A549 treated with RU486 at 1 μM for 4 hours (cell line): Measurements from ENCODE around the gene NUP155. TPM values are rescaled to one million over a fixed set of nuclear protein-coding genes. Genes with fewer than 3 reads are reported as not detected.

ENCODE experiments used
- total RNA-seq: library from RNA; stranded (reverse); fragments of 200-300 nt; extraction: Qiagen RNA extraction; gene quantifications from 5 replicates; pipeline ENCODE4 v1.2.3, GENCODE V29; 2022; ENCODE audit warnings: low read depth

The NUP155 gene
- 13.5 to 20.9 TPM (median 17.3 TPM) in 5 replicates for total RNA-seq

DNA sequence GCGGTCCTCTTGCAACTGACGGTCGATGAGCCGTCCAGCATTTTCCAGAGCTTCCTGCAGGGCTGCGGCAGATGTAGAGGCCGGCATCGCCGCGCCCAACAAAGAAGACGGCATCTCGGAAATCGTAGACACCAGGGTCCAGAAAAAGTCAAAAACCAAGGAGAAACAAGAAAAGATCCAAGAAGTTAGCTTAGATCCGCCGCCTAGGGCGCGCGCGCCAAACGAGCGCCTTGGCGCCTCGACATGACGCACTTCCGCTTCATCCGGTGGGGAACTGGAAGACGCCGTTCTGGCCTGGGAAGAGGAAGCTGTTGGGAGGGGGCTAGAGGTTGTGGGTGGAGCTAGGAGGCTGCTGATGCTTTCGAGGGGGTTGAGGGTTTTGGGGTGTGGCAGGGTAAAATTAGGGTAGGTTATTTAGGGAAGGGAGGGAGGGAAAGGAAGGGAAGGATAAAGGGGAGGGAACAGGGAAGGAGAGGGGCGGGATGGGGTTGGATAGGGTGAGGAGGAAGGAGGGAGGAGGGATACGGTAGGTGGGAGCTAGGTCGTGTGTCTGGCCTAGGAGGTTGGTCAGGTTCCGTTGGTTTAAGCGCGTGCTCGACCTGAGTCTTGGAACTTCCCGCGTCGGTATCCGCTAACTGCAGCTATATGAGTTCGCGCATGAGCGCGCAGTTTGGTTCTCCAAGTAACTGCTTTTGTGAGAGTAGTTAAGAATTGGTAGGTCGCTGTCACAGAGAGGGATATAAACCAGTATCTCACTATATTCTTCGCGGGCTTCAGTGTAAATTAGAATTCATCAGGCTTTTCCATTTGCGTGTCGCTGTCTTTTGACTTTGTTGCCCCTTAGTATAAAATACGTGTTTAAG, at the start of gene NUP155:
Gene NUP155 (minus strand): TSS at position 243 of the 863 bp plus-strand sequence. CDS start 129 bp downstream, at position 114.

DNA sequence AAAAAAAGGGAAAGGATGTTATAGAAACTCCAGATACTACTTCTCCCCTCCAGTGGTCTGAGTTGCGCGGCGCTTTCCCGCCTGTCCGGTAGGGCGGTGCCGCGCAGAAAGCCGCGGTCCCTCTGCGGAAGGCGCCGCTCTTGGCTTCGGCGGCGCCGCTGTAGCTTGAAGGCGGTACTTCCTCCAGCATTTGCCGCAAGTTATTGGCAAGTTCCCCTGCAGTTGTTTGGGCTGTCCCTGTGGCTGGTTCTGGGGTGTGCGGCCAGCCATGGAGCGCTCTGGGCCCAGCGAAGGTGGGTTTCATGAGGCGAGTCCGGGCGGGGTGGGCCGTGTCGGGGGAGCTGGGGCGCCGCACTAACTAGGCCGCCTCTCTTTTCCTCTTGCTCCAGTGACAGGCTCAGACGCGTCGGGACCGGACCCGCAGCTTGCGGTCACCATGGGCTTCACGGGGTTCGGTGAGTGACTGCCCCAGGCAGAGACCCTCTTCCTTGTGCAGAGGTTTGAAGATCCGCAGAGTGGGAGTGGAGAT, 8.3 kb upstream of the NUP155 start, which contains the start of gene WDR70:
Gene WDR70 (plus strand): TSS at position 219 of the 529 bp plus-strand sequence. CDS start 50 bp downstream, at position 269.

DNA sequence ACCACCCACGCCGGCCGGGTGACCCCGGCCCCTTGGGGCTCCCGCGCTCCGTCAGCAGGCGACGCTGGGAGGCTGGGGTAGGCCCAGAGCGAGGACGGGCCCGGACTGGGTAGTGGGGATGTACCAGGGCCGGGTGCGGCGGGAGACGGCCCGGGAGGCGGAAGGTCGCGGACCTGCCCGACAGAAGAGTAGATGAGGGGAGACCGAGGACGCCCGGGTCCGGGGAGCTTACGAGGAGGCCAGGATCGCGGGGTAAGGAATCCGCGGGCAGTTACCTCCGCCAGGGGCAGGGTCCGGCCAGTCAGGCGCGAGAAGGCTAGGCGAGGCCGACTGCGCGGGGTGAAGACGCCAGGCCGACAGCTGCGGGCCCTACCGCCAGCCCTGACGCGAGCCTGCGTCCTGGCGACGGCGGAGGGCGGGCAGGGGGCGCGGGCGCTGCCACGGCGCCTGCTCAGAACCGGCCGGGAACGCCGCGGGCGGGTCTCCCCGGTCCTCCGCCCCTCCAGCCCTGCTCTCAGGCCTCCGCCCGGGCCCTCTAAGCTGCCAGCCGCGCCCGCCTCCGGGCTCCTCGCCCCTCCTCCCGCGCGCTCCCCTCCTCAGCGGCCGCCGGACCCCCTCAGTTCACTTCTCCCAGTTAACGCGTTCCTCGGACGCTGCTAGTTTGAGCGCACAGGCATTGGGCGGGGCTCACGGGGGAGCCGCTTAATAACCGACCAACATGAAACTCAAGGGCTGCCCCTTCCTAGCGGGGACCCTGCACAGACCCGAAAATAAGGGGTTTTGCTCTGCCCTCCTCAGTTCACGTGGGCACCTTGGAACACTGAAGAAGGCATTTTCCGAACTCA, 121.7 kb downstream of the NUP155 start, which contains the start of gene CPLANE1:
Gene CPLANE1 (minus strand): TSS at position 407 of the 845 bp plus-strand sequence. CDS start 1,678 bp downstream, outside the sequence.

Other genes starting within 250 kb of the NUP155 start
- gene CPLANE1, start 121.7 kb downstream of the NUP155 start, total RNA-seq = 2.1 to 4.1 TPM (median 3.9 TPM) in 5 replicates
- gene WDR70, start 8.2 kb upstream of the NUP155 start, total RNA-seq = 11.2 to 16.2 TPM (median 12.0 TPM) in 5 replicates